Measurements from ENCODE around the gene TFIP11. TPM values are rescaled to one million over a fixed set of nuclear protein-coding genes. Genes with fewer than 3 reads are reported as not detected.

TFIP11 gene
- total RNA-seq, 2 donors from 2014 or later = 21.3 to 24.2 TPM

DNA sequence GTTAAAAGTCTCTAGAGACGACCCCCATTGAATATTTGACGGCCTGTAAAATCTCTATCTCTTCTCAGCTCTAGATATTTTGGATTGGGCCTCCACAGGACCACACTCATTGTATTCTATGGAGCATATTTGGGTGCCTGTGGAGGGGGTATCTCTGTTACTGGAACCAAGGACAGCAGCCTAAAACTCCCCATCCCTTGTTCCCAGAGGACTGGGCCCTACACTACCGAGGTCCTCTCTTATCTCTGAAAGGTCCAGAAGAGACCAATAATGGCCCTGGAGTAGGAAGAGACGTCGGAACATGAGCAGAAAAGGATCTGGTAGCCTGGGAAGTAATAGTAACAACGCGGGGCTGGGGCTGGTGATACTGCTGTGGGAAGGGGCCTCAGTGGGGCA, 29.2 kb downstream of the TFIP11 start:
- intact Hi-C loops (cut with DNase I) = no loop called here
- no peak for DNase-seq (ENCODE audit: low spot score)

- intact Hi-C loops (cut with DNase I) = no loop called here
- no peak for DNase-seq (ENCODE audit: low spot score)
Observed at GRCh38 chr22:26482161-26482560, 30.1 kb downstream of the TFIP11 start.

DNA sequence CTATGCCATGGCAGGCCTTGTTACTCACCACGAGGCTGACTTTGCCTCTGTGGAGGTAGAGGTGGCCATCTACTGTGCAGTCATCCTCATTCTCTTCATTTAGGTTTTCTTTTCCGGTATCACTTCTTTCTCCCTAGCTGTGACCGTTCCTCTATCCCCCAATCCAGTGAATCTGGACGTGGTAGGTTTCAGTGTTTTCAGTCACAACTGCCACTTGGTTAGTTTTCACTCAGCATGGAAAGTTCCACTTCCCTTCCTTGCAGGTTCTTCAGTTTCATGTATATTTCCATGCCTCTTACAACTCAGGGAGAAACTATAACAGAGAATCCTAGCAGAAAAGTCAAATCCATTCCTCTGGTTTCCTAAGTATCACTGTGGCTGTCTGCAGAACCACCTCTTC, 30.6 kb downstream of the TFIP11 start:
- intact Hi-C loops (cut with DNase I) = no loop called here
- no peak for DNase-seq (ENCODE audit: low spot score)

GRCh38 chr22:26481112-26481693, 31.1 kb downstream of the TFIP11 start:
- intact Hi-C loops (cut with DNase I) = no loop called here
- DNase-seq (ENCODE audit: low spot score) = no peak

DNA sequence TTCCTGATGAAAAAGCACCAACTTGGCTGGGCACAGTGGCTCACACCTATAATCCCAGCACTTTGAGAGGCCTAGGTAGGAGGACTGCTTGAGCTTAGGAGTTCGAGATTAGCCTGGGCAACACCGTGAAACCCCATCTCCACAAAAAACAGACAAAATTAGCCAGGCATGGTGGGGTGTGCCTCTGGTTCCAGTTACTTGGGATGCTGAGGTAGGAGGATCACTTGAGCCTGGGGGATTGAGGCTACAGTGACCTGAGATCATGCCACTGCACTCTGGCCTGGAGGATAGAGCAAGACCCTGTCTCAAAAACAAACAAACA, 31.7 kb downstream of the TFIP11 start:
- DNase-seq (ENCODE audit: low spot score) = no peak
- intact Hi-C loops (cut with DNase I) = no loop called here

DNA sequence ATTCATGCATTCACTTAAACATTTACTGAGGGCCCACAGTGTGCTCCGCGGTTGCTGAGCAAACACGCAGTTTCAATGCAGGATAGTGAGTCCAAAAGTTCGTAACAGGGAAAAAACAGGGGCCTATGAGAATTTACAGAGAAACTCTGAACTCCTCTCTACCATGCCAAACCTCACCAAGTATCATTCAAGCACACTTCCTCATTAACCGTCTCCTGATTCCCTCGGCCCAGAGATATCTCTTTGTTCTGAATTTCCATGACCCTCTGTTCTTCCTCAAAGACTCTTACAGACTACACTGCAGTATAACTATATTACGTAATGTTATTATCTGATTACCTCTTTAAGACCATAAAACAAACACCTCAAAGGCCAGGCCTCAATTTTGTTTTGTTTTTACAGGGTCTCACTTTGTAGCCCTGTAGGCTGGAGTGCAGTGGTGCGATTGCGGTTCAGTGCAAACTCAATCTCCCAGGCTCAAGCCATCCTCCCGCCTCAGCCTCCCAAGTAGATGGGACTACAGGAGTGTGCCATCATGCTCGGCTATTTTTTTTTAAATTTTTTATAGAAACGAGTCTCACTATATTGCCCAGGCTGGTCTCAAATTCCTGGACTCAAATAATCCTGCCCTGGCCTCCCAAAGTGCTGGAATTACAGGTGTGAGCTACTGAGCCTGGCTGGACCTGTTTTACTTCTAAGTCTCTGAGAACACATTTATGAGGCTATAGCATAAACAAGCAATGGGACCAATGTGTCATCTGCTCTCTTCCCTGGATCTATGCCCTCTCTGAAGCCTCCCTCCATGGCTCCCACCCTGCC, 32.3 kb downstream of the TFIP11 start:
- intact Hi-C loops (cut with DNase I) = no loop called here
- no peak for DNase-seq (ENCODE audit: low spot score)

GRCh38 chr22:26479043-26479791, 33.1 kb downstream of the TFIP11 start:
- no peak for DNase-seq (ENCODE audit: low spot score)
- intact Hi-C loops (cut with DNase I) = no loop called here

- no peak for DNase-seq (ENCODE audit: low spot score)
- intact Hi-C loops (cut with DNase I) = no loop called here
Observed at GRCh38 chr22:26477341-26477731, 34.9 kb downstream of the TFIP11 start.

DNA sequence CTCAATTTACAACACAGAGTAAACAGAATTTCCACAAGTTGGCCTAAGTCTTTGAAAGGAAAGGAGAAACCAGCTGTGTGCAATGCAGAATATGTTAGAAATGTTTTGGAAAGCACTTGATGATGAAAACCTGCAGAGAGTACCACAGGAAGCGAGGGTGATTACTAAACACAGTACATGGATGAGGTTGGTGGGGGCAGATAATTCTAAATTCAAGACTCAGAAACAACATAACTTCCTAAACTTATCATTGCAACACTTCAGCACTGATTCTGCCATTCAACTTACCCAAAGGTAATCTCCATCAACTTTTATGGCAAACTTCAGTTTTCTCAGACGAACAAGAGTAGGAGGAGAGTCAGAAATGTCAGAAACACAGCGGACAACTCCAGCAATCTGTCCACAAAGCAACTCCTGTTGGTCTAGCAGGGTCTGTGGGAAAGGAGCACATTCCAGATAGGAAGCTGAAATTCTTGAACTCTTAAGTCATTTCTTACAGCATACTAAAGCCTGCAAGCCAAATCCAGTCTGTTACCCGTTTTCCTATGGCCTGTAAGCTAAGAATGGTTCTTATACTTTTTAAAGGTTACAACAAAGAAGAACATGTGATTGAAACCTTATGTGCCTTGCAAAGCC, 35.5 kb downstream of the TFIP11 start:
- no peak for DNase-seq (ENCODE audit: low spot score)
- intact Hi-C loops (cut with DNase I) = no loop called here

DNA sequence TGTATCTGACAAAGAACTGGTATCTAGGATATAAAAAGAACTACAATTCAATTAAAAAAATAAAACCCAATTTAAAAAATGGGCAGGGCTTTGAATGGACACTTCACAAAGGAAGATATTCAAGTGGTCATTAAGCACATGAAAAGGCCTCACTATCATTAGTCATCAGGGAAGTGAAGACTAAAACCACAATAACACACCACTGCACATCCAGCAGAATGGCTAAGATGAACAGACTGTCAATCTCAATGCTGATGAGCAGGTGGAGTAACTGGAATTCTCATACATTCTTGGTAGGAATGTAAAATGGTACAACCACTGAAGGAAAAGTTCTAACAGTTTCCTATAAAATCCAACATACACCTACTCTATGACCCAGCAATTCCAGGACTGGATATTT, 37.6 kb downstream of the TFIP11 start:
- intact Hi-C loops (cut with DNase I) = no loop called here
- no peak for DNase-seq (ENCODE audit: low spot score)

- DNase-seq (ENCODE audit: low spot score) = no peak
- intact Hi-C loops (cut with DNase I) = no loop called here
Observed at GRCh38 chr22:26471522-26471921, 40.8 kb downstream of the TFIP11 start.

DNA sequence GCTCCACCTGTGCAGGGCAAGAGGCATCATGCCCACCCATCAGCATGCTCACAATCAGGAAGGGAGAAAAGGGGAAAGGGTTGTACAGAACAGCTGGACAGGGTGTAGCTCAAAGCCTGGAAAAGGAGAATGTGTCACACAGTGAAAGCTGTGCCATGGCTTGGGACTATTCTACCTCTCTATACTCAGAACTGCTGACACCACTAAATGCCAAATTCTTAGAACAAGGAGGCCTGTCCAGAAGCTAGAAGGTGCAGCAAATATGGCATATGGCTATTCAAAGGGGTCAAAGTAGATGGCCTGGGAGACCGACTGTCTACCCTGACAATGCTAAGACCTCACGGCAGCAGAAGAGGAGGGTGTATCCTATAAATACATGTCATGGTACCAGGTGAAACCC, 41.5 kb downstream of the TFIP11 start:
- intact Hi-C loops (cut with DNase I) = no loop called here
- no peak for DNase-seq (ENCODE audit: low spot score)

- no peak for DNase-seq (ENCODE audit: low spot score)
- intact Hi-C loops (cut with DNase I) = no loop called here
Observed at GRCh38 chr22:26466196-26466595, 46.1 kb downstream of the TFIP11 start.

DNA sequence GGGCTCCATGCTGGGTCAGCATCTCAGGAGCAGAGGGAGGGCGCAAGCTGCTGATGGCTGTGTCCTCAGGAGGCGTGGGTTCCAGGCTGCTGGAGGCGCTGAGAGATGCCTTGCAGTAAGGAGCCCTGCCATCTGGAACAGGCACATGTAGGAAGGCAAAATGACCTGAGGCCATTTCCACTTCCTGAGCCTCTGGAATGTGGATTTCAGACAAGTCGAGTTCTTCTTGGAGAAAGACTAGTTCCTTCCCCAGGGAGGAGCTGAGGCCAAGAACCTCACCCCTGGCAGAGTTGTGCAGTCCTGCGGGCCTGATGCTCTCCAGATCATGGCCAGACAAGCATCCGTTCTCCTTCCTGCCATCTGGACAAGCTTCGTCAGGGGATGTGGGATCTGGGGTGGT, 48.0 kb downstream of the TFIP11 start:
- no peak for DNase-seq (ENCODE audit: low spot score)
- intact Hi-C loops (cut with DNase I) = loop anchor here in 1 of 2 donors (5.0 kb wide), 1 partner anchor 67 kb away; no protein-coding TSS in a partner anchor

- DNase-seq (ENCODE audit: low spot score) = no peak
- intact Hi-C loops (cut with DNase I) = loop anchor here in 1 of 2 donors (5.0 kb wide), 1 partner anchor 66 kb away; no protein-coding TSS in a partner anchor
Observed at GRCh38 chr22:26463688-26464087, 48.6 kb downstream of the TFIP11 start.

DNA sequence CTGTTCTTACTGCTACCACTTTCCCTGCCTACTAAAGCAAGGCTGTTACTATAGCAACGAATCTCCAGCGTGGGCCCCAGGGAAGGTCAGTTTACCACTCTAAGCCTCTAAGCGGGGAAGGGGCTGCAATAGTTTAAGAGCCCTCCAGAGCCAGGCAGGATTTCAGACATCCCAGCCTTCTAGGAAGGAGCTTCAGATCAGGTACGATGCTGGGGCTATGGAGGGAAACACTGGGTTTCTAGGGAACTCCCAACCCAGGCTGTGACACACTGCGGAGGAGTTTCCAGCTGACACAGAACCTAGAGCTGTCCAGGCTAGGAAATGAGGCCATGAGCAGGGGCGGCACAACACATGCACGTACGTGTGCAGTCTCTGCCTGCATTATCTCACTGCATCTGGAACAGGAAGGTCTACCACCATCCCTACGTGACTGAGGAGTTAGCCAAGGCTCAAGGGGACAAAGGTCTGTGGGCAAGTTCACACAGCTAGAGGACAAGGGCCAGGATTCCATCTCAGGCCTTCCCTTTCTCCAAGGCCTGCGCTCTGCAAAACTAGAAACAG, 49.1 kb downstream of the TFIP11 start:
- intact Hi-C loops (cut with DNase I) = loop anchor here in 1 of 2 donors (5.0 kb wide), 1 partner anchor 66 kb away; no protein-coding TSS in a partner anchor
- no peak for DNase-seq (ENCODE audit: low spot score)

DNA sequence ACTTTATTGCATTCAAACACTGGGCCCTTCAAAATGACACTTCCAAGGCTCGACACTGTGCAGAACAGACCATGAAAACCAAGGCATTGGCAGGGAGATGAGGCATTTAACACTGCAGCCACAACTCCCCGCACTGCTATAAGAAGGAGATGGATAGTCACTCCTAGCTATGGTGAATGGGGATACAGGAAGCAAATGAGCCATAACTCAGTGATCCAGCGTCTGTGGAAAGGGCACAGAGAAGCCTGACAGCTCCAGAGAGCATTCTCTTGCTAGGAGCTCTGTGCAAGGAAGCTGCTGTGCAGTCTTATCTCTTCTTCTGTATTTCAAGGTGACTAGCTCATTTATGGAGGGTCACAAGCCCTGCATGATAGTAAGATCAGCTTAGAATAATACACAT, 49.6 kb downstream of the TFIP11 start:
- intact Hi-C loops (cut with DNase I) = loop anchor here in 1 of 2 donors (5.0 kb wide), 1 partner anchor 65 kb away; no protein-coding TSS in a partner anchor
- DNase-seq (ENCODE audit: low spot score) = no peak

GRCh38 chr22:26462051-26462450, 50.2 kb downstream of the TFIP11 start:
- intact Hi-C loops (cut with DNase I) = loop anchor here in 1 of 2 donors (5.0 kb wide), 1 partner anchor 65 kb away; no protein-coding TSS in a partner anchor
- no peak for DNase-seq (ENCODE audit: low spot score)

DNA sequence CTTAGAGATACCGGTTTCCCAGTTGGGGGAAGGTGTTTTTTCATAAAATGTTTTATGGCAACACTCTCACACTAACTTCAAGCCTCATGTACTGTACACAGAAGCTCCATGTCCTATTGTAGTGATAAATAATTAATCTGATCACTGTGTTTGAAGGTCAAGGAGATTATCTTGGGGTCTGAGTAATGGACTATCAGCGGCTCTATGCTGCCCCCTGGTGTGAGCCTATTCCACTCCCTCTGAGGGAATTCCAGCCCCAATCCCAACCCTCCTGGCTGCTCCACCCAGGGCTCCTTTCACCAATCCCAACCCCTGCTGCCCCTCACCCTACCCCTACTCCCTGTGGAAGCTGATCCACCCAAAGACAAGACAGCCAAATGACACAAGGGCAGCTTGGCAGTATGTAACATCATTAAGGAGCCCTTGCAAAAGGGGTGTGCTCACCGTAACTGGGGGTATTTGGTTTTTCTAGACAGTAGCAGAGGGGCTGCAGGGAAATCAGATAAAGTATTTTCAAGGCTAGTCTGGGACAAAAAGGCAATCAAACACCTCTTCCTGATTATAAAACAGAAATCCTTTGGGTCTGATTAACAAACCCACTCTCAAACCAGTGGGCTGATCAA, 51.0 kb downstream of the TFIP11 start:
- intact Hi-C loops (cut with DNase I) = loop anchor here in 1 of 2 donors (5.0 kb wide), 1 partner anchor 64 kb away; no protein-coding TSS in a partner anchor
- DNase-seq (ENCODE audit: low spot score) = no peak

Measured in posterior vena cava (tissue), 2 donors.